CD4-positive, CD25-positive, alpha-beta regulatory T cell (primary cell): ENCODE data around the gene CACNB2. TPM values are rescaled to one million over a fixed set of nuclear protein-coding genes. Genes with fewer than 3 reads are reported as not detected.
A peak's percentile ranks its signal among the peaks of the same experiment; 100 is the strongest.

Experiments used
- ATAC-seq, 2 donors: fragments of 150-1000 bp; cut with Tn5 transposase; one replicate each; pipeline ENCODE4 v1.10.0; 2021; ENCODE audit warnings: low read depth in 2 of 2, moderate number of reproducible peaks in 2 of 2, moderate library complexity in 1 of 2
- DNase-seq, 3 donors: peaks; one replicate each; pipeline versions ENCODE4 v3.0.0 to v3.0.0-alpha.2; 2012 to 2022; ENCODE audit warnings: mixed read lengths in 1 of 3
- H3K27ac ChIP-seq: one replicate; pipeline ENCODE4 v1.7.0; 2013; ENCODE audit warnings: mild to moderate bottlenecking, low read length; ENCODE audit not compliant: insufficient read depth, poor library complexity, severe bottlenecking
- H3K27me3 ChIP-seq: one replicate; pipeline ENCODE4 v1.7.0; 2013; ENCODE audit warnings: low read length; ENCODE audit not compliant: control insufficient read depth, insufficient read depth
- H3K36me3 ChIP-seq: one replicate; pipeline ENCODE4 v1.7.0; 2013; ENCODE audit warnings: mild to moderate bottlenecking, low read length, moderate library complexity; ENCODE audit not compliant: control insufficient read depth, insufficient read depth
- H3K4me1 ChIP-seq: 2 replicates; pipeline ENCODE4 v1.7.0; 2013; ENCODE audit warnings: mild to moderate bottlenecking, low read length; ENCODE audit not compliant: insufficient read depth, control insufficient read depth, poor library complexity, severe bottlenecking
- H3K4me3 ChIP-seq: one replicate; pipeline ENCODE4 v1.7.0; 2013; ENCODE audit warnings: low read depth, mild to moderate bottlenecking, low read length, moderate library complexity
- H3K9me3 ChIP-seq, 2 experiments: 1 replicate in 1 of 2; 2 replicates in 1 of 2; pipeline ENCODE4 v1.7.0; 2013; ENCODE audit warnings: low read length in 2 of 2, mild to moderate bottlenecking in 1 of 2, moderate library complexity in 1 of 2; ENCODE audit not compliant: control insufficient read depth in 2 of 2
- H3K27ac Mint-ChIP-seq, 3 donors: one replicate each; pipeline ENCODE4 v1.8.0; 2020 to 2022; ENCODE audit warnings: mild to moderate bottlenecking in 3 of 3, mixed read lengths in 3 of 3, moderate library complexity in 2 of 3
- H3K27me3 Mint-ChIP-seq: one replicate; pipeline ENCODE4 v1.8.0; 2022; ENCODE audit warnings: mild to moderate bottlenecking, mixed read lengths
- H3K36me3 Mint-ChIP-seq: one replicate; pipeline ENCODE4 v1.8.0; 2020; ENCODE audit warnings: mixed read lengths
- H3K4me1 Mint-ChIP-seq, 4 donors: one replicate each; pipeline ENCODE4 v1.8.0; 2020 to 2022; ENCODE audit warnings: mixed read lengths in 4 of 4, mild to moderate bottlenecking in 1 of 4
- H3K4me3 Mint-ChIP-seq, 4 donors: one replicate each; pipeline ENCODE4 v1.8.0; 2020 to 2022; ENCODE audit warnings: mild to moderate bottlenecking in 4 of 4, mixed read lengths in 4 of 4, moderate library complexity in 3 of 4
- H3K9me3 Mint-ChIP-seq, 7 donors: one replicate each; pipeline ENCODE4 v1.8.0; 2020 to 2022; ENCODE audit warnings: mixed read lengths in 7 of 7, mild to moderate bottlenecking in 3 of 7, moderate library complexity in 2 of 7
- polyA plus RNA-seq, 4 donors: library from polyadenylated mRNA; unstranded; fragments of 300-500 nt; fragmentation: Illumina TruSeq; gene quantifications; one replicate each; pipeline ENCODE4 v1.2.3, GENCODE V29; 2021
- total RNA-seq: library from RNA; stranded (reverse); gene quantifications from one replicate; pipeline ENCODE4 v1.2.3, GENCODE V29; 2022

The CACNB2 gene
- total and polyA plus RNA-seq, 5 donors from 2014 or later: 0.39 to 0.80 (median 0.49) TPM

DNA sequence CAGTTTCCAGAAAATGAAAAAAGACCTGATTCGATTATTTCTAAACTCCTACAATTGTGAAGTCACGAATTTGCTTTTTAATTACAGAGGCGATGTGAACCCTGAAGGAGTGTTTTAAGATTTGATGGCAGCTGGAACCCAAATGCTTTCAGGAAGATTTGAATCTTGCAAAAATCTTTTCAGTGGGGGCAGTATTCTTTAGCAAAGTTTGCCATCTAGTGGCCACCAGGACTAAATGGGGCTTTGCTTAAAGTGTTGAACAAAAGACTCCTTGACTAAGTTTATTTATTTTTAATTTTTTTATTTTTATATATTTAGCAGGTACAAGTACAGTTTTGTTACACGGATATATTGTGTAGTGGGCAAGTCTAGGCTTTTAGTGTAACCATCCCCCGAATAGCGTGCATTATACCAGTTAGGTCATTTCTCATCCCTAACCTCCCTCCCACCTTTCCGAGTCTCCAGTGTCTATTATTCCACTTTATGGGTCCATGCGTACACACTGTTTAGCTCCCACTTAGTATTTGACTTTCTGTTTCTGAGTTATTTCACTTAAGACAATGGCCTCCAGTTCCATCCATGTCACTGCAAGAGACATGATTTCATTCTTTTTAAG is 98.8 kb downstream of the CACNB2 start:
- Histone ChIP-seq H3K4me3 (no peak overlapping the region), H3K27me3 (no peaks in the 10 kb centered on the region), H3K36me3 (no peaks in the 10 kb centered on the region), H3K9me3 (no peaks in the 10 kb centered on the region), H3K27ac (no peak overlapping the region), H3K4me1 (no peaks in the 10 kb centered on the region)
- no peak for ATAC-seq
- DNase-seq: peak in 1 of 3 donors; percentile 37
- H3K27me3 Mint-ChIP-seq: peaks cover 6% of the 10 kb centered on the region
- no peaks in the 10 kb centered on the region for H3K36me3 Mint-ChIP-seq
- H3K4me1 Mint-ChIP-seq: no peaks in the 10 kb centered on the region
- peaks cover 0 to 4% (median 0%) of the 10 kb centered on the region in 7 donors for H3K9me3 Mint-ChIP-seq
- no peak overlapping the region for H3K27ac Mint-ChIP-seq
- H3K4me3 Mint-ChIP-seq: no peak overlapping the region

DNA sequence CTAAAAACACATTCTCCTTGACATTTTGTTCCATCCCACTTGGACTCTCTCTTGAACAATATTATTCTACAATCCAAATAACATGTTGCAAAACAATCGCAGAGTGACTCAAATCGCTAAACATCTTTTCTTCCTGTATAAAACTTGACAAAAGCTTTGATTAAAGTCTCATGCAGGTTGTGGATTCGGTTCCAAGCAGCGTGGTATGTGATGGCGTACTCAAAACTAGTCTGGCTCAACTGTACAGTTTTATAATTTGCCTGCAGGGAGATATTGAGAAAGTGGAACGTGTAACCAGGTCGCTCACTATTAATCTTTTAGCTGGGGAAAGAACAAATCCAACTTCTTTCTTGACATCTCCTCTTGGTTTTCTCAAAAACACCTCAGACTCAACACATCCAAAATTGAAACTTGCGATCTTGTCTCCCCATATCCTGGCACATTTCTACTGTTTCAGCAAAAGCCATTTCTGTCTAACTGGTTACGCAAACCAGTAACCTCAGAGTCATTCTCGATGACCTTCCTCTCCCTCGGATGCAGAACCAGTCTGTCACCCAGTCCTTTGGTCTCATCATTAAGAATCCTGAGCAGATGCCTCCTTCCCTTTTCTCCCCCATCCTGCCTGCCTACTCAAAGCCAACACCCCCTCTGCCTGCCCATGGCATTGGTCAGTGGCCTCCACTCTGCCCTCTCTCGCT is 100.1 kb downstream of the CACNB2 start:
- Mint-ChIP-seq H3K4me3 (no peak overlapping the region), H3K36me3 (no peaks in the 10 kb centered on the region), H3K27me3 (no peaks in the 10 kb centered on the region), H3K9me3 (peaks cover 0 to 6% (median 0%) of the 10 kb centered on the region in 7 donors), H3K4me1 (no peaks in the 10 kb centered on the region), H3K27ac (peak overlapping the region in 1 of 3 donors; percentile 86)
- H3K9me3 ChIP-seq: no peaks in the 10 kb centered on the region
- H3K4me1 ChIP-seq: no peaks in the 10 kb centered on the region
- no peak for ATAC-seq
- H3K4me3 ChIP-seq: no peak overlapping the region
- no peaks in the 10 kb centered on the region for H3K27me3 ChIP-seq
- H3K36me3 ChIP-seq: no peaks in the 10 kb centered on the region
- no peak for DNase-seq
- no peak overlapping the region for H3K27ac ChIP-seq

- Mint-ChIP-seq H3K27me3 (no peaks in the 10 kb centered on the region), H3K9me3 (peaks cover 0 to 6% (median 0%) of the 10 kb centered on the region in 7 donors), H3K4me3 (no peak overlapping the region), H3K36me3 (no peaks in the 10 kb centered on the region), H3K4me1 (no peaks in the 10 kb centered on the region), H3K27ac (no peak overlapping the region)
- DNase-seq (no peak), ATAC-seq (no peak)
- Histone ChIP-seq H3K9me3 (no peaks in the 10 kb centered on the region), H3K27ac (no peak overlapping the region), H3K27me3 (no peaks in the 10 kb centered on the region), H3K4me3 (no peak overlapping the region), H3K36me3 (no peaks in the 10 kb centered on the region), H3K4me1 (no peaks in the 10 kb centered on the region)
Measured at GRCh38 chr10:18246967-18247366, 106.7 kb downstream of the CACNB2 start.

DNA sequence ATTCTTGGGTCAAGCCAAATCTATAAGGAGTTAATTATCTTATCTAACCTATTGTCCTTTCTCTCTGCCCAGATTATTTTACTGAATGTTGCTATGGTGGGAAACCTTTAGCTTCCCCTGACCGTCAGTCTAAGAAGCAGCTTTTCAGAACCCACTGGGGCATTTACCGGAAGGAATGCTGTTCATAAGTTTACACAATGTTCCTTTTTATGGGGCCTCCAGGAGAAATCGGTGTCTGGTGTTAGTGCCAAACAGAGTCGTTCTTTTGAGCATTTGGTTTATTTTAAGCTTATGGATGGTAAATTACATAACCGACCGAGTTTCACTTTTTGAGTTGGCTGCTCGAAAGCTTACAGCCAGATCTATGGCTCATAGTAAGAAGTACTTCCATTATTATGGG is 111.9 kb downstream of the CACNB2 start:
- Mint-ChIP-seq H3K27ac (no peak overlapping the region), H3K4me1 (no peaks in the 10 kb centered on the region), H3K27me3 (no peaks in the 10 kb centered on the region), H3K9me3 (peaks cover 0 to 2% (median 0%) of the 10 kb centered on the region in 7 donors), H3K4me3 (no peak overlapping the region), H3K36me3 (no peaks in the 10 kb centered on the region)
- Histone ChIP-seq H3K4me3 (no peak overlapping the region), H3K4me1 (no peaks in the 10 kb centered on the region), H3K27me3 (no peaks in the 10 kb centered on the region), H3K36me3 (no peaks in the 10 kb centered on the region), H3K27ac (no peak overlapping the region), H3K9me3 (no peaks in the 10 kb centered on the region)
- ATAC-seq (no peak), DNase-seq (no peak)

GRCh38 chr10:18254086-18254485 is 113.9 kb downstream of the CACNB2 start:
- H3K27ac Mint-ChIP-seq: no peak overlapping the region

DNA sequence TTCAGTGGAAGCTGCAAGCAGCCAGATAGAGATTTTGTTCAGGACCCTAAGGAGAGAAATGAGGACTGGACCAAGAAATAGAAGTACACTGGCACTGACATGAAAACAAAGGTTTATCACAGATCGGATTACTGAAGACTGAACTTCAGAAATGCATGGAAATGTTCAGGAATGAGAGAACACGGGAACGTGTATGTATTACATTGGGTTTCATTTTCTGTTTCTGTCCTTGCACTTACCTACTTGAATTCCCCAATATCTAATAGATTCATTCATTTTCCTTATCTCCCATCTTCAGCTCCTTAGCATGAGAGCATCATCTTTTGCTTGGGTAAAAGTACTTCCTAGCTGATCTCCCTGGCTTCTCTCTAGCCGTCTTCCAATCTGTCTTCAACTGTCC is 114.5 kb downstream of the CACNB2 start:
- H3K36me3 Mint-ChIP-seq: no peaks in the 10 kb centered on the region
- no peaks in the 10 kb centered on the region for H3K4me1 ChIP-seq
- no peak overlapping the region for H3K4me3 Mint-ChIP-seq
- no peak overlapping the region for H3K27ac ChIP-seq
- no peaks in the 10 kb centered on the region for H3K27me3 Mint-ChIP-seq
- H3K4me3 ChIP-seq: no peak overlapping the region
- H3K4me1 Mint-ChIP-seq: no peaks in the 10 kb centered on the region
- ATAC-seq (no peak), DNase-seq (no peak)
- no peaks in the 10 kb centered on the region for H3K36me3 ChIP-seq
- H3K9me3 ChIP-seq: no peaks in the 10 kb centered on the region
- H3K27ac Mint-ChIP-seq: no peak overlapping the region
- H3K9me3 Mint-ChIP-seq: peaks cover 0 to 2% (median 0%) of the 10 kb centered on the region in 7 donors
- no peaks in the 10 kb centered on the region for H3K27me3 ChIP-seq

More at GRCh38 chr10:18254086-18254485, 113.9 kb downstream of the CACNB2 start:
- Histone ChIP-seq H3K27ac (no peak overlapping the region), H3K27me3 (no peaks in the 10 kb centered on the region), H3K4me3 (no peak overlapping the region), H3K36me3 (no peaks in the 10 kb centered on the region), H3K4me1 (no peaks in the 10 kb centered on the region), H3K9me3 (no peaks in the 10 kb centered on the region)
- Mint-ChIP-seq H3K4me3 (no peak overlapping the region), H3K9me3 (peaks cover 0 to 2% (median 0%) of the 10 kb centered on the region in 7 donors), H3K4me1 (no peaks in the 10 kb centered on the region), H3K36me3 (no peaks in the 10 kb centered on the region), H3K27me3 (no peaks in the 10 kb centered on the region)
- ATAC-seq (no peak), DNase-seq (no peak)

- Mint-ChIP-seq H3K27me3 (peaks cover 14% of the 10 kb centered on the region), H3K36me3 (no peaks in the 10 kb centered on the region), H3K4me1 (no peaks in the 10 kb centered on the region), H3K4me3 (no peak overlapping the region), H3K9me3 (no peaks in the 10 kb centered on the region), H3K27ac (no peak overlapping the region)
- H3K36me3 ChIP-seq: no peaks in the 10 kb centered on the region
- H3K27ac ChIP-seq: no peak overlapping the region
- H3K9me3 ChIP-seq: no peaks in the 10 kb centered on the region
- ATAC-seq (no peak), DNase-seq (no peak)
- no peaks in the 10 kb centered on the region for H3K4me1 ChIP-seq
- no peak overlapping the region for H3K4me3 ChIP-seq
- H3K27me3 ChIP-seq: no peaks in the 10 kb centered on the region
Measured at GRCh38 chr10:18260310-18260922, 120.2 kb downstream of the CACNB2 start.
